Tibial nerve (tissue), 4 donors: ENCODE measurements around the gene TTLL8. TPM values are rescaled to one million over a fixed set of nuclear protein-coding genes. Genes with fewer than 3 reads are reported as not detected.

ENCODE experiments used
- DNase-seq, 2 donors: peaks; one replicate each; pipeline ENCODE4 v3.0.0-alpha.2; 2019; ENCODE audit warnings: low spot score in 2 of 2
- H3K27ac ChIP-seq, 4 donors: fragments of 200-600 bp; sonication (generic) in 3 of 4; one replicate each; pipeline ENCODE4 v1.5.1; 2017 to 2019; ENCODE audit warnings: mild to moderate bottlenecking in 1 of 4
- H3K27me3 ChIP-seq, 2 donors: fragments of 200-600 bp; sonication (generic) in 1 of 2; one replicate each; pipeline versions ENCODE4 v1.5.1 to v1.6.0; 2017 to 2019
- H3K36me3 ChIP-seq, 3 donors: fragments of 200-600 bp; sonication (generic); one replicate each; pipeline ENCODE4 v1.5.1; 2018 to 2019
- H3K4me1 ChIP-seq, 4 donors: fragments of 200-600 bp; sonication (generic) in 3 of 4; one replicate each; pipeline ENCODE4 v1.5.1; 2017 to 2019
- H3K4me3 ChIP-seq, 4 donors: fragments of 200-600 bp; sonication (generic) in 3 of 4; one replicate each; pipeline ENCODE4 v1.5.1; 2017 to 2019; ENCODE audit warnings: mild to moderate bottlenecking in 1 of 4, moderate library complexity in 1 of 4
- H3K9me3 ChIP-seq, 4 donors: fragments of 200-600 bp; sonication (generic) in 3 of 4; one replicate each; pipeline ENCODE4 v1.5.1; 2017 to 2019
- EP300 ChIP-seq, 2 donors: sonication (generic); formaldehyde crosslinking; IDR thresholded peaks; one replicate each; pipeline ENCODE4 v1.6.1; 2017; ENCODE audit warnings: antibody characterized with exemption in 2 of 2, mild to moderate bottlenecking in 1 of 2
- POLR2A ChIP-seq, 2 donors: fragments of 450-650 bp; IDR thresholded peaks; one replicate each; pipeline ENCODE4 v1.6.1; 2017; ENCODE audit warnings: antibody characterized with exemption in 2 of 2, mild to moderate bottlenecking in 2 of 2, moderate library complexity in 2 of 2
- WGBS, 2 donors: methylation state at CpG; one replicate each; pipeline ENCODE4 v1.1.5; 2018; 5-methylcytosine and 5-hydroxymethylcytosine counted together
- total RNA-seq, 4 donors: library from RNA; depleted of rRNA; stranded (reverse); fragments of >200 nt; gene quantifications; one replicate each; pipeline ENCODE4 v1.1.0, GENCODE V29; 2016
- TF ChIP-seq, protein P1 (sequence below), 5 experiments: fragments of 200-600 bp in 3 of 5; fragments of 450-650 bp in 2 of 5; sonication (generic) in 3 of 5; IDR thresholded peaks; one replicate each; pipeline ENCODE4 v1.5.1; 2016 to 2019; ENCODE audit warnings: antibody characterized with exemption in 5 of 5, mild to moderate bottlenecking in 3 of 5, moderate library complexity in 2 of 5

Gene TTLL8
- total RNA-seq, 4 donors from 2014 or later = not detected

DNA sequence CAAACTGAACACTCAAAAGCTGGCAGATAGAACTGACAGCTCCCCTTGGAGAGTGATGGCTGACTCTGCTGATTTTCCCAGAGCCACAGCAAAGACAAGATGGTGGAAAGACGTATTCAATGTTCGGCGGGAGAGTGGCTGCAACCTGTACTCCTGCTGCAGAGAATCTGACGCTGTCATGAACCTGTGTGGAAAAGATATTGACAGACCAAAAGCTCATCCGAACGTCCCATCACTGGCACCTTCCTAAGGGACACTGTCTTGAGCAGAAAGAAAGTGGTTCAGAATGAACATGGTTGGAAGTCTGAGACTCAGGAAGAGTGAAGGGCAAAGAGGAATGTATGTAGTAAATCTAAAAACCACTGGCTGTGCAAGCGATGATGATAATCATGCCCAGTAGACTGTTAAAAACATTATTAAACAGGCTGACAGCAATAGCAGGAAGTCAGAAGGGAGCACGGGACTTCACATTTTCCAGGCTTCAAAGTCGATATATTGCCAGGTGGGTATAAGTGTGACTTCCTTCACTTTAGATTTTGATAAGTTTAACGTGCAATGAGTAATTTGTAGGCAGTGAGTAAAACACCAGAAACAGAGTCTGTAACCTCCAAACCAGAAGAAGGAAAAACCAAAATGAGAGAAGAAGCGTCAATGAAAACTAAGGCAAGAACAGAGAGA, 39.4 kb downstream of the TTLL8 start:
- no peak for DNase-seq
- peaks cover 0 to 49% of the 10 kb centered on the region in 2 donors for H3K27me3 ChIP-seq
- H3K4me3 ChIP-seq = no peak overlapping the region
- no peaks in the 10 kb centered on the region for H3K9me3 ChIP-seq
- no peaks in the 10 kb centered on the region for H3K36me3 ChIP-seq
- H3K27ac ChIP-seq = no peak overlapping the region
- peaks cover 0 to 12% (median 4%) of the 10 kb centered on the region in 4 donors for H3K4me1 ChIP-seq
- TF ChIP-seq EP300 (IDR thresholded peaks at IDR 0.05) (no peak), POLR2A (IDR thresholded peaks at IDR 0.05) (no peak)
- TF ChIP-seq, protein P1, sequence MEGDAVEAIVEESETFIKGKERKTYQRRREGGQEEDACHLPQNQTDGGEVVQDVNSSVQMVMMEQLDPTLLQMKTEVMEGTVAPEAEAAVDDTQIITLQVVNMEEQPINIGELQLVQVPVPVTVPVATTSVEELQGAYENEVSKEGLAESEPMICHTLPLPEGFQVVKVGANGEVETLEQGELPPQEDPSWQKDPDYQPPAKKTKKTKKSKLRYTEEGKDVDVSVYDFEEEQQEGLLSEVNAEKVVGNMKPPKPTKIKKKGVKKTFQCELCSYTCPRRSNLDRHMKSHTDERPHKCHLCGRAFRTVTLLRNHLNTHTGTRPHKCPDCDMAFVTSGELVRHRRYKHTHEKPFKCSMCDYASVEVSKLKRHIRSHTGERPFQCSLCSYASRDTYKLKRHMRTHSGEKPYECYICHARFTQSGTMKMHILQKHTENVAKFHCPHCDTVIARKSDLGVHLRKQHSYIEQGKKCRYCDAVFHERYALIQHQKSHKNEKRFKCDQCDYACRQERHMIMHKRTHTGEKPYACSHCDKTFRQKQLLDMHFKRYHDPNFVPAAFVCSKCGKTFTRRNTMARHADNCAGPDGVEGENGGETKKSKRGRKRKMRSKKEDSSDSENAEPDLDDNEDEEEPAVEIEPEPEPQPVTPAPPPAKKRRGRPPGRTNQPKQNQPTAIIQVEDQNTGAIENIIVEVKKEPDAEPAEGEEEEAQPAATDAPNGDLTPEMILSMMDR (IDR thresholded peaks at IDR 0.05) = no peak
- WGBS, 2 donors = 56 to 70% methylated on average over 11 of the region's 11 CpGs

DNA sequence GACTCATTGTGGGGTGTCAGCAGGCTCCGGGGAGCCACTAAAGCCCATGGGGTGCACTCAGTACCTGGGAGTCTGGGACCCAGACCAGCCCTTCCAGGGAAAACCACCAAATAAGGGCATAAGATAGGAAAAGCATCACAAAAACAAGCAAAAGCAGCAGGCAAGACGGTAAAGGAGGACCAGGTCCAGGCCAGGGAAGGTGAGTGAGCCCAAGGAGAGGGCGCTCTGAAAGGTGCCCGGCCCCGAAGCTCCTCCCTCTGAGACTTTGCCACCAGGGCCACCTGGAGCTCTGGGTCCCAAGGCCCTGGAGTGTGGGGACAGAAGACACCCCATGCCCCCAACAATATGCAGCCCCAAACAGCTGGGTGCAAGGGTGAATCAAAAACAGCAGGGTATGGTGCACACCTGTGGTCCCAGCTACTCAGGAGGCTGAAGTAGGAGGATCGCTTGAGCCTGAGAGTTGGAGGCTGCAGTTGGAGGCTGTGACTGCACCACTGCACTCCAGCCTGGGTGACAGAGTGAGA, 40.3 kb downstream of the TTLL8 start:
- 84% methylated on average over 6 of the region's 6 CpGs for WGBS, 2 donors
- no peak for TF ChIP-seq EP300 (IDR thresholded peaks at IDR 0.05)
- TF ChIP-seq POLR2A (IDR thresholded peaks at IDR 0.05) = no peak
- TF ChIP-seq, protein P1 (IDR thresholded peaks at IDR 0.05) = no peak
- H3K27ac ChIP-seq = no peak overlapping the region
- H3K27me3 ChIP-seq = peaks cover 0 to 59% of the 10 kb centered on the region in 2 donors
- no peak overlapping the region for H3K4me3 ChIP-seq
- peaks cover 0 to 12% (median 4%) of the 10 kb centered on the region in 4 donors for H3K4me1 ChIP-seq
- H3K36me3 ChIP-seq = no peaks in the 10 kb centered on the region
- DNase-seq = no peak
- no peaks in the 10 kb centered on the region for H3K9me3 ChIP-seq

DNA sequence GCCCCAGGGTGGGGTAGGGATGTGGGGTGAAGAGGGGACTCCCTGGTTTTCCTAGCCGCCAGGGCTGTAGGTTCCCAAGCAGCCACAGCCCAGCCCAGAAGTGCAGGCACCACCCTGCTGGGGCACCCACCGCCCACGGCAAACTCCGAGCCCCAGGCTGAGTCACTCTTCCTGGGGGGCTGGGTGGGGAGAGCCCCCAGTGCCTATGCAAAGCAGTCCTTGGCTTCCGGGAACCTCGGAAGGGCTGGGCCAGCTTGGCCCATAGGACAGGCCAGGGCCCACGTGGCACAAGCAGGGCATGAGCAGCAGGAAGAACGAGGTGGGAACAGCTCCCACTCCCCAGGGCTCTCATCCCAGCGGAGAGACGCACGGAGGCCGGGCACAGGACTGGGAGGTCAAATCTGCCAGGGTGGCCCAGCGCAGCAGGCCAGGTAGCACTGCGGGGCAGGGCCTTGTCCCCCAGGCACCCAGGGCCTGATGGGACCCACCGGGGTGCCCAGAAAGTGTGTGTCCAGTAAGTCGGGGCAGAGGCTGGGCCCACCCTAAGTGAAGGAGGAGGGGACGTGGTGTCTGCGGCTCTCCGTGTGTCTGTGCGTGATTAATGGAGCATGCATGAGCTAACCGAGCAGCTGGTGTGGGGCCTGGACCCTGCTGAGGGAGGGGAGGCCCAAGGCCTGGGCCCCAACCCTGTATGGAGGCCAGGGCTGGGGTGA, 41.0 kb downstream of the TTLL8 start:
- DNase-seq = no peak
- H3K4me3 ChIP-seq = no peak overlapping the region
- H3K27ac ChIP-seq = no peak overlapping the region
- no peaks in the 10 kb centered on the region for H3K36me3 ChIP-seq
- 69 to 88% methylated on average over 8 to 21 of the region's 21 CpGs for WGBS, 2 donors
- peaks cover 0 to 12% (median 4%) of the 10 kb centered on the region in 4 donors for H3K4me1 ChIP-seq
- H3K9me3 ChIP-seq = no peaks in the 10 kb centered on the region
- peaks cover 0 to 65% of the 10 kb centered on the region in 2 donors for H3K27me3 ChIP-seq
- TF ChIP-seq POLR2A (IDR thresholded peaks at IDR 0.05) (no peak), EP300 (IDR thresholded peaks at IDR 0.05) (no peak)
- TF ChIP-seq, protein P1 (IDR thresholded peaks at IDR 0.05) = no peak

DNA sequence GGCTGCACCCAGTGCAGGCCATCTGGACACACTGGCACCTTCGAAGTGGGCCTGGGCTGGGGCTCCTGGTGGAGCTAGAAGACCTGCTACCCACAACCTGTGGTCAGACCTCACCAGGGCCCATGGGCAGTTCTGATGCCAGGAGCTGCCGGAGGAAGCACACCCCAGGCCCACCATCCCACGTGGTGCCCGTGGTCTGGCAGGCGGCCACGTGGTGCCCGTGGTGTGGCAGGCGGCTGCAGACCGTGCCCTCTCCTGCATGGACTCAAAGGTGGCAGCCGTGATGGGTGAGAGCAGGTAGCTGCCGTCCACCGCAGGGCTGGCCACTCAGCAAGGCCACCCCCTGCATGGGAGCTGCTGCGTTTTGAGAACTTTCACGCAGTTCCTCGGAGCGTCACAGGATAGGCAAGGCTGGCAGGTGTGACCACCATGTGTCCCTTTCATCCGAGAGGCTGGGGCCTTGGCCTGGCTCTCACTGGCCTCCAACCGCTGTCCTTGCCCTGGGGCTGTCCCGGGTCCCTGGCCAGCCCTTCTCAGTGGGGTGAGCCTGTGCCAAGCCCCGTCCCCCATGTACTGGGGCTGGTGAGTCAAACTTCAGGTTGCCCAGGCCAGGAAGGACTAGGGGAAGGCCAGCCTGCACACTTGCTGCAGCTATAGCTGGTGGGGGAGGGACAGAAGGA, 41.6 kb downstream of the TTLL8 start:
- WGBS, 2 donors = 74 to 90% methylated on average over 3 to 6 of the region's 20 CpGs
- Histone ChIP-seq H3K9me3 (no peaks in the 10 kb centered on the region), H3K27me3 (peaks cover 0 to 72% of the 10 kb centered on the region in 2 donors), H3K4me1 (peaks cover 0 to 12% (median 4%) of the 10 kb centered on the region in 4 donors), H3K36me3 (no peaks in the 10 kb centered on the region), H3K4me3 (no peak overlapping the region), H3K27ac (no peak overlapping the region)
- DNase-seq = no peak
- TF ChIP-seq EP300 (IDR thresholded peaks at IDR 0.05) (no peak), POLR2A (IDR thresholded peaks at IDR 0.05) (no peak)
- TF ChIP-seq, protein P1 (IDR thresholded peaks at IDR 0.05) = no peak
